AG04450 (cell line): ENCODE data around the gene C16orf78. TPM values are rescaled to one million over a fixed set of nuclear protein-coding genes. Genes with fewer than 3 reads are reported as not detected.

Experiments
- CTCF ChIA-PET: fragments of 300-600, 350-600 bp; formaldehyde crosslinking; extraction: SDS; loops from one replicate; lab custom pipeline; 2022; ENCODE audit warnings: antibody characterized with exemption, inconsistent platforms; lab: Charles Lee
- POLR2A ChIA-PET: fragments of 350-600 bp; formaldehyde crosslinking; extraction: SDS; loops from one replicate; lab custom pipeline; 2021; ENCODE audit warnings: antibody characterized with exemption, inconsistent platforms; lab: Yijun Ruan, JAX
- DNase-seq: peaks from one replicate; pipeline ENCODE4 v3.0.0-alpha.2; 2011; ENCODE audit warnings: low read depth, low spot score
- H3K27ac ChIP-seq: one replicate; pipeline ENCODE4 v1.5.1; 2012; ENCODE audit warnings: low read depth, low read length, control low read depth
- H3K27me3 ChIP-seq: one replicate; pipeline ENCODE4 v1.6.0; 2012; ENCODE audit warnings: low read length; ENCODE audit not compliant: control insufficient read depth, insufficient read depth
- H3K4me3 ChIP-seq: 2 replicates; pipeline ENCODE4 v1.5.1; 2011; ENCODE audit warnings: mild to moderate bottlenecking, low read depth, low read length, control low read depth
- H3K9me3 ChIP-seq: 2 replicates; pipeline ENCODE4 v1.5.1; 2012; ENCODE audit warnings: low read length; ENCODE audit not compliant: control insufficient read depth, insufficient read depth
- CTCF ChIP-seq: IDR thresholded peaks from 2 replicates; pipeline ENCODE4 v1.5.1; 2011; ENCODE audit warnings: low read depth, low read length, control low read depth, inconsistent platforms
- polyA plus RNA-seq: library from polyadenylated mRNA; depleted of rRNA; stranded (reverse); fragments of >200 nt; gene quantifications from 2 replicates; pipeline ENCODE4 v1.2.3, GENCODE V29; 2011

C16orf78 gene
- polyA plus RNA-seq, 1 experiment: not detected

- CTCF ChIA-PET: no interaction called here
- no peak for DNase-seq
- Histone ChIP-seq H3K4me3 (no peak overlapping the region), H3K27me3 (no peaks in the 10 kb centered on the region), H3K9me3 (no peaks in the 10 kb centered on the region), H3K27ac (no peak overlapping the region)
- POLR2A ChIA-PET: no interaction called here
- no peak for TF ChIP-seq CTCF
Measured at GRCh38 chr16:49424961-49425360, 51.4 kb downstream of the C16orf78 start.

GRCh38 chr16:49427771-49428170, 54.2 kb downstream of the C16orf78 start:
- Histone ChIP-seq H3K27ac (no peak overlapping the region), H3K4me3 (no peak overlapping the region), H3K9me3 (no peaks in the 10 kb centered on the region), H3K27me3 (no peaks in the 10 kb centered on the region)
- TF ChIP-seq CTCF: no peak
- ChIA-PET CTCF (no interaction called here), POLR2A (no interaction called here)
- no peak for DNase-seq

GRCh38 chr16:49428808-49429207, 55.2 kb downstream of the C16orf78 start:
- no peak for DNase-seq
- TF ChIP-seq CTCF: no peak
- Histone ChIP-seq H3K4me3 (no peak overlapping the region), H3K9me3 (no peaks in the 10 kb centered on the region), H3K27ac (no peak overlapping the region), H3K27me3 (no peaks in the 10 kb centered on the region)
- POLR2A ChIA-PET: no interaction called here
- CTCF ChIA-PET: no interaction called here

GRCh38 chr16:49431040-49431439, 57.4 kb downstream of the C16orf78 start:
- no peak overlapping the region for H3K27ac ChIP-seq
- no peak for TF ChIP-seq CTCF
- POLR2A ChIA-PET: no interaction called here
- no peak overlapping the region for H3K4me3 ChIP-seq
- CTCF ChIA-PET: no interaction called here
- DNase-seq: no peak
- H3K9me3 ChIP-seq: no peaks in the 10 kb centered on the region
- no peaks in the 10 kb centered on the region for H3K27me3 ChIP-seq

- H3K9me3 ChIP-seq: no peaks in the 10 kb centered on the region
- no peak overlapping the region for H3K27ac ChIP-seq
- ChIA-PET POLR2A (no interaction called here), CTCF (no interaction called here)
- no peak for TF ChIP-seq CTCF
- H3K4me3 ChIP-seq: no peak overlapping the region
- no peaks in the 10 kb centered on the region for H3K27me3 ChIP-seq
- no peak for DNase-seq
Measured at GRCh38 chr16:49431591-49432290, 58.1 kb downstream of the C16orf78 start.
